AG09309 (cell line): ENCODE measurements around the gene MORN1.

Experiments
- DNase-seq: peaks from one replicate; pipeline ENCODE4 v3.0.0-alpha.2; 2010; ENCODE audit warnings: low read depth
- H3K4me3 ChIP-seq: 2 replicates; pipeline ENCODE4 v1.5.1; 2011; ENCODE audit warnings: mild to moderate bottlenecking, low read depth, low read length, moderate library complexity; ENCODE audit not compliant: control insufficient read depth
- CTCF ChIP-seq: IDR thresholded peaks from 2 replicates; pipeline ENCODE4 v1.5.1; 2011; ENCODE audit warnings: mild to moderate bottlenecking, low read depth, low read length, inconsistent platforms; ENCODE audit not compliant: insufficient read depth, control insufficient read depth; ENCODE audit errors: missing control alignments

MORN1 gene

GRCh38 chr1:2389644-2390043, 1.7 kb downstream of the MORN1 start:
- no peak overlapping the region for H3K4me3 ChIP-seq
- no peak for TF ChIP-seq CTCF
- DNase-seq, result no peak

- H3K4me3 ChIP-seq, result no peak overlapping the region
- DNase-seq, result no peak
- TF ChIP-seq CTCF, result no peak
Measured at GRCh38 chr1:2388004-2388913, 3.1 kb downstream of the MORN1 start.

- TF ChIP-seq CTCF, result no peak
- DNase-seq, result no peak
Measured at GRCh38 chr1:2386636-2387611, 4.4 kb downstream of the MORN1 start.

GRCh38 chr1:2385606-2386280, 5.6 kb downstream of the MORN1 start:
- DNase-seq, result no peak
- no peak overlapping the region for H3K4me3 ChIP-seq
- TF ChIP-seq CTCF, result no peak

More at GRCh38 chr1:2386636-2387611, 4.4 kb downstream of the MORN1 start:
- no peak overlapping the region for H3K4me3 ChIP-seq

GRCh38 chr1:2384941-2385481, 6.3 kb downstream of the MORN1 start:
- TF ChIP-seq CTCF, result no peak
- DNase-seq, result no peak
- no peak overlapping the region for H3K4me3 ChIP-seq
